ENCODE results near the gene PAIP2B. TPM values are rescaled to one million over a fixed set of nuclear protein-coding genes. Genes with fewer than 3 reads are reported as not detected.

PAIP2B gene
- total RNA-seq, 1 experiment from 2014 or later, result 4.0 TPM

- H3K36me3 ChIP-seq (ENCODE audit: low read depth, low read length), result no peaks in the 10 kb centered on the region
- no peak overlapping the region for H2AFZ ChIP-seq (ENCODE audit: low read length)
- DNase-seq, result no peak
- ChIA-PET POLR2A (ENCODE audit: unreplicated experiment) (no interaction called here), CTCF (no interaction called here)
- no peak overlapping the region for H3K4me3 ChIP-seq (ENCODE audit: low read length)
- H3K27ac ChIP-seq (ENCODE audit: low read length), result no peak overlapping the region
- no peak overlapping the region for H3K4me2 ChIP-seq (ENCODE audit: low read length)
- no peaks in the 10 kb centered on the region for H3K9me3 ChIP-seq (ENCODE audit: low read length)
- BruUV-seq (replicated peaks), result no TSS peak
- H3K79me2 ChIP-seq (ENCODE audit: low read length), result no peaks in the 10 kb centered on the region
- H3K9ac ChIP-seq (ENCODE audit: low read length), result no peak overlapping the region
- H3K27me3 ChIP-seq (ENCODE audit: low read length), result peaks cover 11% of the 10 kb centered on the region
- no peak for ATAC-seq
- intact Hi-C loops (cut with micrococcal nuclease), result no loop called here
- no peaks in the 10 kb centered on the region for H4K20me1 ChIP-seq (ENCODE audit: low read length)
- TF ChIP-seq CTCF (conservative IDR thresholded peaks at IDR 0.05; ENCODE audit: low read depth, low read length) (no peak), EZH2 (IDR thresholded peaks at IDR 0.05; ENCODE audit: low read length, unreplicated experiment) (no peak), EZH2phosphoT487 (IDR thresholded peaks at IDR 0.05; ENCODE audit: borderline replicate concordance, low read length) (no peak)
- no peaks in the 10 kb centered on the region for H3K4me1 ChIP-seq (ENCODE audit: insufficient read depth, low read length)
- H3K9me2 ChIP-seq (replicated peaks; ENCODE audit: low read length), result no peaks in the 10 kb centered on the region
- no peaks in the 10 kb centered on the region for H3F3A ChIP-seq (ENCODE audit: low read length, unreplicated experiment)
Observed at GRCh38 chr2:71253476-71253875, 26.6 kb upstream of the PAIP2B start.

GRCh38 chr2:71252862-71253261 is 26.0 kb upstream of the PAIP2B start:
- Histone ChIP-seq H3K9ac (ENCODE audit: low read length) (no peak overlapping the region), H3K27me3 (ENCODE audit: low read length) (peaks cover 5% of the 10 kb centered on the region; the same call in 1 of the 2 replicates), H3K9me3 (ENCODE audit: low read length) (no peaks in the 10 kb centered on the region), H3K4me2 (ENCODE audit: low read length) (no peak overlapping the region), H3K9me2 (replicated peaks; ENCODE audit: low read length) (no peaks in the 10 kb centered on the region), H3K4me1 (ENCODE audit: insufficient read depth, low read length) (no peaks in the 10 kb centered on the region), H3K27ac (ENCODE audit: low read length) (no peak overlapping the region), H4K20me1 (ENCODE audit: low read length) (no peaks in the 10 kb centered on the region), H3K36me3 (ENCODE audit: low read depth, low read length) (no peaks in the 10 kb centered on the region), H2AFZ (ENCODE audit: low read length) (no peak overlapping the region), H3K79me2 (ENCODE audit: low read length) (no peaks in the 10 kb centered on the region), H3F3A (ENCODE audit: low read length, unreplicated experiment) (no peaks in the 10 kb centered on the region), H3K4me3 (ENCODE audit: low read length) (no peak overlapping the region)
- intact Hi-C loops (cut with micrococcal nuclease), result no loop called here
- no peak for TF ChIP-seq EZH2phosphoT487 (IDR thresholded peaks at IDR 0.05; ENCODE audit: borderline replicate concordance, low read length)
- TF ChIP-seq EZH2 (IDR thresholded peaks at IDR 0.05; ENCODE audit: low read length, unreplicated experiment), result no peak
- TF ChIP-seq CTCF (conservative IDR thresholded peaks at IDR 0.05; ENCODE audit: low read depth, low read length), result no peak
- POLR2A ChIA-PET (ENCODE audit: unreplicated experiment), result no interaction called here
- DNase-seq, result no peak
- CTCF ChIA-PET, result interaction anchor here (0.7 kb wide), 1 partner anchor 125 kb away, joined by 3 read pairs; no protein-coding TSS in a partner anchor
- ATAC-seq, result no peak
- no TSS peak for BruUV-seq (replicated peaks)

GRCh38 chr2:71250935-71251334 is 24.0 kb upstream of the PAIP2B start:
- BruUV-seq (replicated peaks), result no TSS peak
- no peak for TF ChIP-seq EZH2 (IDR thresholded peaks at IDR 0.05; ENCODE audit: low read length, unreplicated experiment)
- no peak for TF ChIP-seq EZH2phosphoT487 (IDR thresholded peaks at IDR 0.05; ENCODE audit: borderline replicate concordance, low read length)
- TF ChIP-seq CTCF (conservative IDR thresholded peaks at IDR 0.05; ENCODE audit: low read depth, low read length), result no peak
- ATAC-seq, result no peak

More at GRCh38 chr2:71250935-71251334, 24.0 kb upstream of the PAIP2B start:
- Histone ChIP-seq H3K27ac (ENCODE audit: low read length) (no peak overlapping the region), H3K4me1 (ENCODE audit: insufficient read depth, low read length) (no peaks in the 10 kb centered on the region), H3K9ac (ENCODE audit: low read length) (no peak overlapping the region), H3K9me2 (replicated peaks; ENCODE audit: low read length) (no peaks in the 10 kb centered on the region), H3K36me3 (ENCODE audit: low read depth, low read length) (no peaks in the 10 kb centered on the region), H3K79me2 (ENCODE audit: low read length) (no peaks in the 10 kb centered on the region), H4K20me1 (ENCODE audit: low read length) (no peaks in the 10 kb centered on the region), H3K9me3 (ENCODE audit: low read length) (no peaks in the 10 kb centered on the region), H3K27me3 (ENCODE audit: low read length) (no peaks in the 10 kb centered on the region), H3K4me2 (ENCODE audit: low read length) (no peak overlapping the region), H3F3A (ENCODE audit: low read length, unreplicated experiment) (no peaks in the 10 kb centered on the region), H2AFZ (ENCODE audit: low read length) (no peak overlapping the region), H3K4me3 (ENCODE audit: low read length) (no peak overlapping the region)
- intact Hi-C loops (cut with micrococcal nuclease), result no loop called here
- CTCF ChIA-PET, result no interaction called here
- POLR2A ChIA-PET (ENCODE audit: unreplicated experiment), result no interaction called here
- no peak for DNase-seq

Measured in PC-3 (cell line).